Astrocyte (in vitro differentiated cells and primary cell): Measurements from ENCODE around the gene NTN4. TPM values are rescaled to one million over a fixed set of nuclear protein-coding genes. Genes with fewer than 3 reads are reported as not detected.
"Not testable (repeated sequence)": the region's sequence is repeated elsewhere in the genome, so short reads cannot be mapped to it uniquely, and the experiment has no call there.

Source experiments
- DNase-seq: peaks from one replicate; pipeline ENCODE4 v3.0.0-alpha.2; 2010; ENCODE audit warnings: low read depth
- FAIRE-seq: peaks from 2 replicates; lab custom pipeline; 2011; peaks lifted over from hg19 to GRCh38; lab: Jason Lieb, UNC
- H2AFZ ChIP-seq: 2 replicates; pipeline ENCODE4 v1.6.0; 2012; ENCODE audit warnings: low read depth, low read length, inconsistent platforms
- H3K27ac ChIP-seq: 2 replicates; pipeline ENCODE4 v1.5.1; 2011; ENCODE audit warnings: low read depth, low read length, inconsistent platforms
- H3K27me3 ChIP-seq: 2 replicates; pipeline ENCODE4 v1.6.0; 2011; ENCODE audit warnings: low read length, inconsistent platforms; ENCODE audit not compliant: insufficient read depth
- H3K36me3 ChIP-seq: 2 replicates; pipeline ENCODE4 v1.5.1; 2011; ENCODE audit warnings: low read length, inconsistent platforms; ENCODE audit not compliant: insufficient read depth
- H3K4me1 ChIP-seq: 2 replicates; pipeline ENCODE4 v1.5.1; 2011; ENCODE audit warnings: low read length, inconsistent platforms; ENCODE audit not compliant: insufficient read depth
- H3K4me2 ChIP-seq: 2 replicates; pipeline ENCODE4 v1.6.0; 2012; ENCODE audit warnings: low read length, inconsistent platforms
- H3K4me3 ChIP-seq: 2 replicates; pipeline ENCODE4 v1.5.1; 2011; ENCODE audit warnings: low read depth, mild to moderate bottlenecking, low read length, inconsistent platforms; ENCODE audit not compliant: insufficient read depth
- H3K79me2 ChIP-seq: 2 replicates; pipeline ENCODE4 v1.6.0; 2012; ENCODE audit warnings: mild to moderate bottlenecking, low read length, inconsistent platforms; ENCODE audit not compliant: insufficient read depth
- H3K9ac ChIP-seq: 2 replicates; pipeline ENCODE4 v1.6.0; 2012; ENCODE audit warnings: mild to moderate bottlenecking, low read length, inconsistent platforms
- H3K9me3 ChIP-seq: 2 replicates; pipeline ENCODE4 v1.5.1; 2012; ENCODE audit warnings: low read depth, mild to moderate bottlenecking, low read length, inconsistent platforms; ENCODE audit not compliant: insufficient read depth
- H4K20me1 ChIP-seq: 2 replicates; pipeline ENCODE4 v1.6.0; 2012; ENCODE audit warnings: low read length, inconsistent platforms; ENCODE audit not compliant: insufficient read depth
- H3K27ac Mint-ChIP-seq: one replicate; pipeline ENCODE4 v1.8.0; 2021; ENCODE audit warnings: mild to moderate bottlenecking, mixed read lengths; ENCODE audit not compliant: unreplicated experiment
- H3K27me3 Mint-ChIP-seq: one replicate; pipeline ENCODE4 v1.8.0; 2021; ENCODE audit warnings: low read depth, mixed read lengths; ENCODE audit not compliant: unreplicated experiment
- H3K36me3 Mint-ChIP-seq: one replicate; pipeline ENCODE4 v1.8.0; 2021; ENCODE audit warnings: low read depth, mixed read lengths; ENCODE audit not compliant: unreplicated experiment
- H3K4me1 Mint-ChIP-seq: one replicate; pipeline ENCODE4 v1.8.0; 2021; ENCODE audit warnings: low read depth, mixed read lengths; ENCODE audit not compliant: unreplicated experiment
- H3K4me3 Mint-ChIP-seq: one replicate; pipeline ENCODE4 v1.8.0; 2021; ENCODE audit warnings: mild to moderate bottlenecking, moderate library complexity, mixed read lengths; ENCODE audit not compliant: unreplicated experiment
- H3K9me3 Mint-ChIP-seq: one replicate; pipeline ENCODE4 v1.8.0; 2021; ENCODE audit warnings: mild to moderate bottlenecking, mixed read lengths; ENCODE audit not compliant: unreplicated experiment
- CTCF ChIP-seq: IDR thresholded peaks from 2 replicates; pipeline ENCODE4 v1.5.1; 2011; ENCODE audit warnings: low read depth, mild to moderate bottlenecking, inconsistent platforms, low read length, moderate library complexity; ENCODE audit not compliant: insufficient read depth
- EZH2 ChIP-seq: IDR thresholded peaks from 2 replicates; pipeline ENCODE4 v1.6.1; 2012; ENCODE audit warnings: mild to moderate bottlenecking, low read length, inconsistent platforms; ENCODE audit not compliant: insufficient read depth
- total RNA-seq: library from RNA; stranded (reverse); gene quantifications from 2 replicates; pipeline ENCODE4 v1.2.1, GENCODE V29; 2021

Gene NTN4
- total RNA-seq, 1 donor from 2014 or later = 28.9 TPM

DNA sequence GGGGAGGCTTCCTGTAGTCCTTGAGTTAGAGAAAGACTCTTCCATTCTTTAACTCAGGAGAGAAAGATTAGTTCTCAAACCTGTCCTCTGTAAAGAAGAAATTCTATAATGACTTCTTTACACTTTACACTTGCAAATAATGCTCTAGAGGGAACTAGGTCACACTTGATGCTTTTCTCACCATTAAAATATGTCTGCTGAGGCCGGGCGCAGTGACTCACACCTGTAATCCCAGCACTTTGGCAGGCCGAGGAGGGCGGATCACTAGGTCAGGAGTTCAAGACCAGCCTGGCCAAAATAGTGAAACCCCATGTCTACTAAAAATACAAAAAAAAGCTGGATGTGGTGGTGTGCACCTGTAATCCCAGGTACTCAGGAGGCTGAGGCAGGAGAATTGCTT is 6.3 kb downstream of the NTN4 start:
- Histone ChIP-seq H3K27me3 (no peaks in the 10 kb centered on the region), H3K36me3 (peaks cover 12% of the 10 kb centered on the region), H3K27ac (no peak overlapping the region), H4K20me1 (no peaks in the 10 kb centered on the region), H3K9ac (no peak overlapping the region), H2AFZ (no peak overlapping the region), H3K4me3 (no peak overlapping the region), H3K9me3 (no peaks in the 10 kb centered on the region), H3K4me2 (peak overlapping the region; percentile 11), H3K79me2 (peaks cover 51% of the 10 kb centered on the region), H3K4me1 (peaks cover 13% of the 10 kb centered on the region)
- H3K27ac Mint-ChIP-seq = no peak overlapping the region
- H3K4me1 Mint-ChIP-seq = peaks cover 7% of the 10 kb centered on the region
- DNase-seq (no peak), FAIRE-seq (no peak)
- TF ChIP-seq CTCF = no peak
- no peak for TF ChIP-seq EZH2
- peaks cover 3% of the 10 kb centered on the region for H3K36me3 Mint-ChIP-seq
- no peak overlapping the region for H3K4me3 Mint-ChIP-seq
- no peaks in the 10 kb centered on the region for H3K27me3 Mint-ChIP-seq
- no peaks in the 10 kb centered on the region for H3K9me3 Mint-ChIP-seq

DNA sequence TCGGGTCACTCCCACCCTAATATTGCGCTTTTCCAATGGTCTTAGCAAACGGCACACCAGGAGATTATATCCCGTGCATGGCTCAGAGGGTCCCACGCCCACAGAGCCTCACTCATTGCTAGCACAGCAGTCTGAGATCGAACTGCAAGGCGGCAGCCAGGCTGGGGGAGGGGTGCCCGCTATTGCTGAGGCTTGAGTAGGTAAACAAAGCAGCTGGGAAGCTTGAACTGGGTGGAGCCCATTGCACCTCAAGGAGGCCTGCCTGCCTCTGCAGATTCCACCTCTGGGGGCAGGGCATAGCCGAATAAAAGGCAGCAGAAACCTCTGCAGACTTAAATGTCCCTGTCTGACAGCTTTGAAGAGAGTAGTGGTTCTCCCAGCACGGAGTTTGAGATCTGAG is 15.1 kb downstream of the NTN4 start:
- not testable (repeated sequence) for H3K27ac Mint-ChIP-seq, H3K4me1 ChIP-seq, H3K4me2 ChIP-seq, H3K36me3 ChIP-seq, H3K4me3 Mint-ChIP-seq, H4K20me1 ChIP-seq, H2AFZ ChIP-seq, H3K4me3 ChIP-seq, H3K9ac ChIP-seq, H3K79me2 ChIP-seq, H3K4me1 Mint-ChIP-seq, FAIRE-seq, H3K9me3 ChIP-seq, H3K27me3 ChIP-seq, H3K27me3 Mint-ChIP-seq, H3K27ac ChIP-seq, DNase-seq
- Mint-ChIP-seq H3K9me3 (peaks cover 22% of the 10 kb centered on the region), H3K36me3 (peaks cover 25% of the 10 kb centered on the region)

- Histone ChIP-seq H3K4me3 (no peak overlapping the region), H3K36me3 (no peaks in the 10 kb centered on the region), H3K27me3 (no peaks in the 10 kb centered on the region), H3K9me3 (no peaks in the 10 kb centered on the region), H4K20me1 (no peaks in the 10 kb centered on the region), H3K4me2 (no peak overlapping the region), H3K4me1 (no peaks in the 10 kb centered on the region), H3K9ac (no peak overlapping the region), H3K79me2 (no peaks in the 10 kb centered on the region), H2AFZ (no peak overlapping the region), H3K27ac (no peak overlapping the region)
- Mint-ChIP-seq H3K9me3 (peaks cover 22% of the 10 kb centered on the region), H3K4me3 (no peak overlapping the region), H3K4me1 (no peaks in the 10 kb centered on the region), H3K27me3 (no peaks in the 10 kb centered on the region), H3K27ac (no peak overlapping the region), H3K36me3 (peaks cover 25% of the 10 kb centered on the region)
- no peak for TF ChIP-seq CTCF
- no peak for TF ChIP-seq EZH2
- DNase-seq (peak; percentile 85), FAIRE-seq (no peak)
Measured at GRCh38 chr12:95774311-95775045, 16.1 kb downstream of the NTN4 start.
